NCI-H82 treated with DMSO at 0.1 percent for 48 hours (cell line): ENCODE measurements around the gene NFATC1.

ENCODE experiments used
- DNase-seq: peaks from one replicate; lab custom pipeline; 2025; ENCODE audit not compliant: unreplicated experiment; lab: John Stamatoyannopoulos, UW

The NFATC1 gene

DNA sequence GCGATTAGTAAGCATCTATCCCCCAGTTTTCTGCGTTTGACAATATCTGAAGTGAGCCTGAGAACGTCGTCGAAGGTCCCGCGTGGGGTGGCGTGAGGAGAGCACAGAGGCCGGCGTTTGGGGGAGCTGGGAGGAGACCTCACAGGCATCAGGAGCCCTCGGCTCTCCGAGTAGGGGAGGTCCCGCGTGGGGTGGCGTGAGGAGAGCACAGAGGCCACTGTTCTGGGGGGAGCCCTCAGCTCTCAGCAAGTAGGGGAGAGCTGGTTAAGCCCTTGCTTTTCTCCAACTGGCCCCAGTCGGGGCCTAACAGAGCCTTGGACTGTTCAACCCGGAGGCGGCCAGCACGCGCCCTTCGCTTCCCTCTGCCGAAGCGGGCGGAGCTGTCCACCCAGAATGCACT lies 134.3 kb downstream of the NFATC1 start:
- no peak for DNase-seq

DNA sequence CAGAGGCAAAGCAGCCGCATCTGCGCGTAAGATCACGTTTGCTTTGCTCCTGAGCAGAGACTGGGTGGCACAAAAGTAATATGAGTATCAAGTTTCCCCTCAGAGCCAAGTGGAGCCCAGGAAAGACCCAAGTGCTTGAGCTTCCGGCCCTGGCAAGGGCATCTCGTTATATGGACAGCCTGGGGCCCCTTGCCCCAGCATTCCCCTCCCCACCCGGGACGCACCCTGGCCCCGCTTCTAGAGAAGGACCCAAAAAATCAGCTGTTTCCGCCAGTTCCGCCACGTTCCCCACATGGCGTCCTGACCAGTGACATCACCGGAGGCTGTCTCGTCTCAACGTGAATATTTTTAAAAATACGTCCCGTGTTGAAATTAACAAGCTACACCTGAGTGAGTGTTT lies 135.1 kb downstream of the NFATC1 start:
- no peak for DNase-seq

DNA sequence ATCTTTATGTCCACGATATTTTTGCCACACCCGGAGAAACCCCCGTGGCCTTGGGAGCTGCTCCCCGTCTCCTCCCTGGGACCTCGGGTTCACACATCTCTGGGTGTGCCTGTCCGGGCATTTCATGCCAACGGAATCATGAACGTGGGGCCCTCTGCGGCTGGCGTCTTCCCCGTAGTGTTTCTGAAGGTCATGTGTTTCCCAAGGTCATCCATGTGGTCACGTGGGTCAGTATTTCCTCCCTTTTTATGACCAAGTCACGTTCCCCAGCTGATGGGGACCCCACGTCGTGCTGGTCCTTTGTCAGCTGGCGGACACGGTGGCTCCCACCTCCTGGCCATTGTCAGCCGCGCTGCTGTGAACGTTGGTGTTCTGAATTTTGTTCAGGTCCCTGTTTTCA lies 135.7 kb downstream of the NFATC1 start:
- DNase-seq = no peak

DNA sequence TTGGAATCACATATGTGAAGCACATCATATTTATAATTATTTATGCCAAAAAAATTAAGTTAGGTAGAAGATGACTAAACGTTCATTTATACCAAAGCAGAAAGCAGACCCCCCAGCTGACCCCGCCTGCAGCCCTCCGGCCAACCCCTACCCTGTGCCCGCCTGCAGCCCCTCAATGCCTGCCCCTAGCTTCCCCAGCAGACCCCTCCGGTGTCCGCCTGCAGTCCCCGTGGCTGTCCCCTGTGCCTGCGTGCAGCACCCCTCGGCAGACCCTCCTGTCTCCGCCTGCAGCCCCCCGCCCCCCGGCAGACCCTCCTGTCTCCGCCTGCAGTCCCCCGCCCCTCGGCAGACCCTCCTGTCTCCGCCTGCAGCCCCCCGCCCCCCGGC lies 136.2 kb downstream of the NFATC1 start:
- DNase-seq = no peak

DNA sequence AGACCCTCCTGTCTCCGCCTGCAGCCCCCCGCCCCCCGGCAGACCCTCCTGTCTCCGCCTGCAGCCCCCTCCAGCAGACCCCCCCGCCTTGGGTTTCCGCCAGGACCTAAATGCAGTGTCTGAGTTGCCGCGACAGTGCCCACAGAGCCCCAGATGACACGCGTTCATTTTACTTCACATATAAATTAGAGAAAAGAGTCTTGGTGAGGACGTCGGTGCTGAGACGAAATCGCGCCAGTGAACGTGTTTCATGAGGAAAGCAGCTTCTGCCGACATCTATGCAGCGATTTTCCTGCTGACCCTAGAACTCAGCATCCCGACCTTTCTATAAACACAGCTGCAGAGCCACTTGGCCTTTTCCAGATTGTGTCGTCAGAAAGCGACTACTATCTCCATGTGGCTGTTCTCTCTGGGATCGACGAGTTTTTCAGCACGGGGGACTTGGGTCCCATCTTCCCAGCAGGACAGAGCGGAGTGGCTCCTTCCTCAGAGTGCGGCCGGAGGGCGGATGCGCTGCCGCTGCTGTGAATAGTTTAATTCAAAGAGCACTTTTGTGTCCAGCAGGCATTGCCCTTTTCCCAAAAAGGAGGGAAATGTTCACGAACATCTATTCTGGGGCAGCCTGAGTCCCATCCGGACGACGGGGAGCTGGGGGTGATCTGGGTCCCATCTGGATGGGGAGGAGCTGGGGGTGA lies 136.7 kb downstream of the NFATC1 start:
- no peak for DNase-seq

DNA sequence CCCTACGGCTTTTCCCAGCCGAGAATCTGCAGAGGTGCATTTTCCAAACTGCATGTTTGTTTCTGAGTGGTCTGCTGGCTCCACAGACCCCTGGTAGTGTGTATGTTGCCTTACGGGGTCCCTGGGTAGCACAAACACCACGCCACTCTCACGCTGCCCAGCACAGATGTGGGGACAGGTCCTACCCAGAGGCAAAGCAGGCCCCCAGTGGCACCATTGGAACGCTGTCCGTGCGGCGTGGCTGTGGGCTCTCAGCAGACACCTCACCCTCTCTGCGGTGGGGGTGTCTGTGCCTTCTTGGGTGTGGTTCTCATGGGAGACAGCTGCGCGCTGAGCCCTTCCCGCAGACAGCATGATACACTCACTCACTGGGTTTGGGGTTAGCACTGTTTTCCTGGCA lies 137.4 kb downstream of the NFATC1 start:
- DNase-seq = no peak

DNA sequence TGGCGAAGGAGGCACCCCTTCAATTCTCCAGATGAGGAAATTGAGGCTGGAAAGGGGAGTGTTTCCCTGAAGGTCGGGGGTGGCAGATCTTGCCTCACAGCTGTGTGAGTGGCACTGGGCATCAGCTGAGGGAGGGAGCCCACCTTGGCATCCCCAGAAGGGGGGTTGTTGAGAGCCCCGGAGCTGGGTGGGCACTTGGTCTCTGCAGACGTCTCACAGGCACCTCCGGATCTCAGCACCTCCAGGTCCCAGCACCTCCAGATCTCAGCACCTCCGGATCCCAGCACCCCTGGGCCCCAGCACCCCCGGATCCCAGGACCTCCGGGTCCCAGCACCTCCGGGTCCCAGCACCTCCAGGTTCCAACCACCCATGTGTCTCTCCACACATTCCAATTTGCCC lies 137.9 kb downstream of the NFATC1 start:
- no peak for DNase-seq

DNA sequence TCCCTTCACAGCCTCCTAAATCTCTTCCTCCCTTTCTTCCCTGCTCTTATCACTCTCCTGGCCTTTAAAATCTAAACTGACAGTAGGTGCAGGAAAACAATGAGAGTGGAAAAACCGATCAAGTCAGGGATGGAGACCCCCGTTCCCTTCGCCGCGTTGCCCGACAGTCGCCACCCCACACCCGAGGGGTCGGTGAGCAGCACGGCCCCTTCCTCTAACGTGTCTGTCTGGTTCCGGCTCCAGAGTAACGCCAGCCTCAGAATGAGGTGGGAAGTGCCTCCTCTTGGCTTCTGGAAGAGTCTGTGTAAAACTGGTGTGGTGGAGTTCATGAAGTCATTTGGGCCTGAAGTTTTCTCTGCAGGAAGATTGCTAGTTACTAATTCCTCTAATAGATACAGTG lies 138.6 kb downstream of the NFATC1 start:
- no peak for DNase-seq

DNA sequence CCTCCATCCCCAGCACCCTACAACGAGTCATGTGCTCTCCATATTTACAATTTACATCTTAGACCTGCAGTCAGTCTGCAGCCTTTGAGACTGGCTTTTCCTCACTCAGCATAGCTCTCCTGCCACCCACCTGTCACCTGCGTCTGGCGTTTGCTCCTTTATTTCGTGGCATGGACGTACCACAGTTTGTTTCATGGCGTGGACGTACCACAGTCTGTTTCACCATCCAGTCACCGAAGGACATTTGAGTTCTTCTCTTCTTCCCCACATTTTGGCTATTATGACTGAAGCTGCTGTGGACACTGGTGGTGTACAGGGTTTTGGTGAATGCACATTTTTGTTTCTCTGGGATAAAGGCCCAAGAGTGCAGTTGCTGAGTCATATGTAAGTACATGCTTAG lies 142.0 kb downstream of the NFATC1 start:
- no peak for DNase-seq

DNA sequence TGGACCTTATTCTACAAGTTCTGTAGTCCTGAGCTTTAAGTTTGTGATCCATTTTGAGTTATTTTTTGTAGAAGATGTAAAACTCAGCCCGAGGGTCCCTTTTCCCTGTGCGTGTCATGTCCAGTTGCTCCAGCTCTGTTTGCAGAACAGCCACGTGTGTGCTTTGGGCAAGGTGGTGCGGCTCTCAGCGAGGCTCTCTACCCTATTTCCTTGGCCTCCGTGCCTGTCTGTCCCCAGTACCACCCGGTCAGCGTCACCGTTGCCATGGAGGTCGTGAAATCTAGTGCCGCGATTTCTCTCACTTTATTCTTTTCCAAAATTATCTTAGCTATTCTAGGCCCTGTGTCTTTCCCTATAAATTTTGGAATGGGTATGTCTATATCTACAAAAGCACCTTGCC lies 142.9 kb downstream of the NFATC1 start:
- no peak for DNase-seq

DNA sequence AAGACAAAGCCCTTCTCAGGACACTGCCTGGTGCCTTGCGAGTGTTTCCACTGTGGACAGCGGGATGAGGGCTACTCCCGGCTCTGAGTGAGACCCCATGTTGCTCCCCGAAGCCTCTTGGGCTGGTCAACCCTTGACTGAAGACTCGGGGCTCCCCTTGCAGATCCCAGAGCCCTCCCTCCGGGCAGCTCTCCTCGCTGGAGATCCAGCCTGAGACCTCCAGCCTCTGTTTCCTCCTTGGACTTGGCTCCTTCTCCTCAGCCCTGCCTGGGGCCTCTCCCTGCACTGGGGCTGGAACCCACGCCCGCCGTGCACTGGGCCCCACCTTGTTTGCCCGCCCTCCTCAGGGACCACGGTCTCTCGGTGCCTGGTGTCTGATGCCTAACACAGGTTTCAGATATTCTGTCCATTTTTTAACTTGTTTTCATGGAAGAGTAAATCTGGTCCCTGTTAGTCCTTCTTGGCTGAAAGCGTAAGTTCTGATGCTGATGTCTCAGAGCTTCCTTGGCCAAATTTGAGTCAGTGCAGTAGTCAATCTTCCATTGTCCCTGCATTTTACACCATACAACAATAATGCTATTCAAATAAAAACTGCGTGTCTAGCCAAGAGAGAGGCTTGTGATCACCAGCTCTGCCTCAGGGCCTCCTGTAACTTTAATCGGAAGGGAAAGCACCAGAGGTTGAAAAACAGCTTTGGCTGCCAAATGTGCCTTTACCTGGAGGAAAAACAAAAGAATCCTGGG lies 144.6 kb downstream of the NFATC1 start:
- DNase-seq = no peak

DNA sequence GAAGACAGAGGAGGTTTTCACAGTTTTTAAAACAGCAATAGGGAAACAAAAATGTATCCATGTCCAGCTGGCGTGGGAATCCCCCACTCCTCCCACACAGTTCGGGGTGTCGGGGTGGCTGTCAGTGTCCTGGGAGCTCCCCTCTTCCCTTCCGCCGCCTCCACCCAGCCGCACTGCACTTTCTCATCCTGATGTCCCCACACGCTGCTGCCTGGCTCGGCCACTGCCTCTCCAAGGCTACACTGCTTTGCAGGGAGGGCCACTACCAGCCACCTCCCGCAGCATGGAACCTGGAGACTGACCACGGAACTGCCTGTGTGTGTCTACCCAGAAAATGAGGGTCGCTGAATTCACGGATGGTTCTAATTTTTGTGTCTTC lies 145.2 kb downstream of the NFATC1 start:
- DNase-seq = no peak

DNA sequence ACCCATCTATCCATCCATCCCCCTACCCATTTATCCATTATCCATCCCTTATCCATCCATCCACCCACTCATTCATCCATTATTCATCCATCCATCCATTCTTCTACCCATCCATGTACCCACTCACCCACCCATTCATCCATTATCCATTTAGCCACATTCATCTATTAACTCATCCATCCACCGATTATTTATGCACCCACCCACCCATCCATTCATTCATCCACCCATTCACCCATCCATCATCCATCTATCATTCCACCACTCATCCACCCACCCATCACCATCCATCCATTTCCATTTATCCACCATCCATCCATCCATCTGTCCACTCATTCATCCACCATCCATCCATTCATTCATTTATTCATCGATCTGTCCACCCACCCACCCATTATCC lies 146.5 kb downstream of the NFATC1 start:
- no peak for DNase-seq

DNA sequence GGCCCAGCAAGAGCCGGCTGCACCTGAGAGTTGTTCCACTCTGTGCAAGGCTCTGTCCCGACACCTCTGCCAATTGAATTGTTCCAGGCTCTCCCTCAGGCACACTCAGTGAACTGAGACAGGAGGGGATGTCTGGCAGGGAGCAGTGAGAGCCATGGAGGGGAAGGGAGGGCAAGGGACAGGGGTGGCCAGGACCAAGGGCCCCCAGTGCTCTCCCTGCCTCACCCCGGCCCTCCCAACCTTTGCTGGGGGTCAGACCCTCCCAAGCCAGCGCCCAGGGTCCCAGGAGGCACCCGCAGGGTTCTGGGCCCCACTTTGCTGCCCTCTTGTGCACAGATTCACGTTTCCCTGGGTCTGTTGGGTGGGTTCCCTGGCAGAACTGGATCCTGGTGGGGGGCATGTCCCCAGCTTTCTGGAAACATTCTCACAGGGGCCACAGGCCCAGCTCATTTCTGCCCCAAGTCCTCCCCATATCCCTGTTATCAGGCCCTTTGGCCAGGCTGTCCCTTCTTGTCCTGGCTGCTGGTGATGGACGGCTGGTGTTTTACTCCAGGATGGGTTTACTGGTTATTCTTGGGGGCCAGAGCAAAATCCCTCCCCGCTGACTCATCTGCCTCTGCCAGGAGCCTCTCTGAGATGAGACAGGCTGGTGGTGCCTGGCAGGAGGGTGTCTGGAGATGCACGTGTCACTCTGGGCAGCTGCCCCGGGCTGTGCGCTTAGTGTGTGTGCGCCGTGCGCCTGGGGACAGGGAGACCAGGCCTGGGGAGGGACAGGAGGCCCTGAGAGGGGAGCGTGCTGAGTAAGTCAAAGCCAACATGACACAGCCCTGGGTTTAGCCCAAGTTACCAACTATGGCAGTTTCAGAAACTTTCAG lies 147.4 kb downstream of the NFATC1 start:
- no peak for DNase-seq

DNA sequence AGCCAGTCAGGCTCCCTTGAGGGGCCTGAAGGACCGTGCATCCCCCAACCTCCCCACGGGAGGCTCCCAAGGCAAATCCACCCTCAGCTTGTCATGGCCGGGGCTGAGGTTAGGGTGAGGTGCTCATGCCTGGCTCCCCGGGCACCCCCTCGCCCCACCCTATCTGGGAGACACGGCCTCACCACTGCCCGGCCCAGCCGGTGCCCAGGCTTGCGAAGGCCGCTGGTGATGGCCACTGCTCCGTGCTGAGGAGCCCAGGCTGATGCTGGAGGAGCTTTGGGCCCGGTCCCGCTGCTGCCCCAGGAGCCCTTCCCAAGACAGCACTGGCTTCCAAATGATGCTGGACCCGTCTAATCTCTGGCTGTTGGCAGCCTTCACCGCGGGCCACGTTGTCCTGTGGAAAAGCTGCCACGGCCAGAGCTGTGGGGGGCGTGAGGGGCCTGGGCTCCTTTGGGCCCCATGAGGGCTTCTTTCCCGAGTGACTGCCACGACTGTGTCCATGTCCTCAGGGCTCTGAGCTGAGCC lies 148.2 kb downstream of the NFATC1 start:
- no peak for DNase-seq

DNA sequence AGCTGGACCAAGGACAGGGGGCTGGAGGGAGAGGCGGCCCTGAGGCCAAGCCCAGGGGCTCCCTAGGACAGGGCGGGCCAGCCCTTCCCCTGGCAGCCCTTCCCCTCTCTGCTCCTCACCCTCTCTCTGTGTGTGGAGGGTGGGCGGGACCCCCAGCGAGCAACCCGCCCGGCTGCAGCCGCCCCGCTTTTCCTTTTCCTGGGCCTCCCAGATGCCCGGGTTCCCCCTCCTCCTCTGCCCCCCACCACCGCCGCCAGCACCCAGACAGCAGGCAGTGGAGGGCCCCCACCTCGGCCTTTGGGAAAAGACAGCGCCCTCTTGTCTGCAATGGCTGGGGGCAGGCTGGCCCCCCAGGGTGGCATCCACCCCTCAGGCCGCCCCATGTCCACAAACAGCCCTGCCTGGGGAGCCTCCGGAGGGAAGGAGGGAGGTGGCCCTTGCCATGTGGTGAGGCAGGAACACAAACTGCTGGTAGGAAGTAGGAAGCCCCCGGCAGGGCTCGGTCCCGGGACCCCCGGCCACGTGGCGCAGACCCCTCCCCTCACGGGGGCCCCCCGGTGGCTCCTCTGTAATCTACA lies 148.7 kb downstream of the NFATC1 start:
- no peak for DNase-seq

DNA sequence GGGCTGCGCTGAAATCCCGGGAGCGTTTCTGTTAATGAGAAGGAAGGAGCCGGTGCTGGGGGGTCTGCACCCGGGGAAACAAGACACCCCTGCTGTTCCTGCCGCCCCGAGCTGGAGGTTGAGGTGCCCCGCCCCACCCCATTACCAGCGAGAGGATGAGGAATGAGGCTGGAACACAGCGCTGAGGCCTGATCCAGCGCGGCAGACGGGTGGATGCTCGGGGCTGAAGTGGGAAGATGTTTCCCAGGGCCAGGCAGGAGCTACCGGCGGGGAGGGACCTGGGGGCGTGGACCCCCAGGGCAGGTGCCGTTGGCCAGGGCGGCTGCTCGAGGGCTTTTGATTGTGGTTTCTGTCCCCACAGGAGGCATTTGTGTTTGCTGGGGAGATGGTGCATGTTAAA lies 149.5 kb downstream of the NFATC1 start:
- DNase-seq = no peak

DNA sequence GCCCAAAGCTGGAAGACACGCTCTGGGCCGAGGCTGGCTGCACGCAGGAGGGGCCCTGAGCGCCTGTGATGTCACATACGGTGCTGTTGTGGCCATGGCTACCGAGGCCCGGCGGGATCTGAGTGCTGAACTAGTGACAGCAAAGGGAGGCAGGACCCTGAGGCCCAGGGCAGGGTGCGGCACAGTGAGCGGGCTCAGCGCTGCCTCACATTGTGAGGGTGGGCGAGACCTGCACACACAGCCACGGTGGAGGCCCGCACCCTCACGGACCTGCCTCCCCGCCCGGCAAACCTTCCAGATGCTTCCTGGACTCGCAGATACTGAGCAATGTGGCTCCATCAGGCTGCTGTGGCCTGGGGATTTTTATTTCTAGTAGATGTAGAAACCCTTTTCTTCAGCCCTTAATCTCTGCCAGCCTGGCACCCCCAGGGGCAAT lies 150.0 kb downstream of the NFATC1 start:
- DNase-seq = no peak

DNA sequence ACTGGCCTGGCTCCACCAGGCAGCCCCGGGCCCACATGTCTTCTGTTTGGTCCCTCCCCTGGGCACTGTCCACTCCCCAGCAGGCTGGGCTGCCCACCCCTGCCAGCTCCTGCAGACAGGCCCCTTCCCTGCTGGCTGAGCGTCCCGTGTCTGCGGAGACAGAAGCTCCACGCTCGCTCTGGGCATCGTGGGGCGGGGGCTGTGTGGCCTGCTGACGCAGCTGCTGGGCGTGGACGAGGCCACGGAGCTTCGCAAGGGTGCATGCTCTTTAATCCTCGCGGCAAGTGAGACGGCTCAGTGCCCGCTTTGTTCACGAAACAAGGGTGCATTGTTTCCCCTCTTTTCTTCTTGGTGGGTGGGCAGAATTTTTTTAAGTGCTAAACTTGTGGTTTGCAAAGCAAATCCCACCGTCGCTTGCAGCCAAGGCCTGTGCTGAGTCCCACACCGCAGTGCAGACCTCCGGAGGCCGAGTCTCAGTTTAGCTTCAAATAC lies 151.1 kb downstream of the NFATC1 start:
- DNase-seq = no peak

DNA sequence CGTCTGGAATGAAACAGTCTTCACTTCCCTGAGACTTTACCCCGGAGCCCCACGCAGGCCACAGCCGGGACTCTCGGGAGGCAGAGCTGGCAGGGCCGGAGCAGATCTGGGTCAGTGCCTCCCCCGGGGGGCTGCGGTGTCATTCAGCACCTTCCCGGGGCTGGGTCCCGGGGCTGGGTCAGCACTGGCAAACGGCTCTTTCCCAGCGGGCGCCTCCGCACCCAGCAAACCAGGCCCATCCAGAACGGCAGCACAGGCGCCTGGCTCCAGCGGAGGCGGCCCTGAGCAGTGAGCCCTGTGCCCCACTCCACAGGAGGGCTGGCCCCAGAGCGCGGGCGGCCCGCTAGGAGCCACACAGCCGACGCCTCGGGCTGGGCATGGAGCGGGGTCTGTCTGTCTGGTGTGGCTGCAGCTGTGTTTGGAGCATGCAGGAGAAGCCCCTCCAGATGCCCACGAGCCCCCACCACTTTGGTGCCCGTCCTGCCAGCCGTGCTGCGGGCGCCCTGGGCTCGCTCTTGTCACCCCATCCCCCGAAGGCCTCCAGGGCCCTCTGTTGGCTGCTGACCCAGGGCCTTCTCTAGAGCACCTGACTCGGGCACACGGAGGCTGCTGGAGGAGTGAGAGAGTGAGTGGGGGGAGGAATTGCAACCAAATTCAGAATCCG lies 151.8 kb downstream of the NFATC1 start:
- no peak for DNase-seq

DNA sequence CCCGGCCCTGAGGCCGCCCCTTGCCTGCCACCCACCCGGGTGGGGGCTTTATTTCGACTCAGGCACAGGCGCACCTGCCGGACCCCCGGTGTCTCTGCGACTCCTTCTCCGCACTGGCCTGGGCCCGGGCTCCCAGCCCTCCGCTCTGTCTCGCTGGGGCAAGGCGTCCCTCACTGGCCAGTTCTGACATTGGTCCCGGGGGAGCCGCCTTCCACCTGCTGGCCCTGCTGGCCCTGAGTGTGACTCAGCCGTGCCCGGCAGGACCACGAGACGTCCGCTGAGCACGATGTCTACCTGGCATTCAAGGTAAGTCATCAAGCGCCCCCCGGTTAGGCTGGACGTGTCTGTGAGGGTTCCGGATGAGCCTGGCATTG lies 152.3 kb downstream of the NFATC1 start:
- no peak for DNase-seq
